Epithelial cell of proximal tubule (primary cell): Measurements from ENCODE around the gene TENT4B. TPM values are rescaled to one million over a fixed set of nuclear protein-coding genes. Genes with fewer than 3 reads are reported as not detected.

ENCODE experiments used
- DNase-seq: peaks from one replicate; pipeline ENCODE4 v3.0.0-alpha.2; 2011; ENCODE audit warnings: low read depth
- H3K4me3 ChIP-seq: 2 replicates; pipeline ENCODE4 v1.5.1; 2011; ENCODE audit warnings: low read depth, mild to moderate bottlenecking, low read length
- total RNA-seq: library from RNA; depleted of rRNA; stranded (reverse); fragments of >200 nt; gene quantifications from 2 replicates; pipeline ENCODE4 v1.2.3, GENCODE V29; 2015
- TF ChIP-seq, protein P1 (sequence below): conservative IDR thresholded peaks from 2 replicates; pipeline ENCODE4 v1.5.1; 2012; ENCODE audit warnings: low read depth, mild to moderate bottlenecking, low read length

TENT4B gene
- total RNA-seq, 1 donor from 2014 or later, result 9.4 TPM

DNA sequence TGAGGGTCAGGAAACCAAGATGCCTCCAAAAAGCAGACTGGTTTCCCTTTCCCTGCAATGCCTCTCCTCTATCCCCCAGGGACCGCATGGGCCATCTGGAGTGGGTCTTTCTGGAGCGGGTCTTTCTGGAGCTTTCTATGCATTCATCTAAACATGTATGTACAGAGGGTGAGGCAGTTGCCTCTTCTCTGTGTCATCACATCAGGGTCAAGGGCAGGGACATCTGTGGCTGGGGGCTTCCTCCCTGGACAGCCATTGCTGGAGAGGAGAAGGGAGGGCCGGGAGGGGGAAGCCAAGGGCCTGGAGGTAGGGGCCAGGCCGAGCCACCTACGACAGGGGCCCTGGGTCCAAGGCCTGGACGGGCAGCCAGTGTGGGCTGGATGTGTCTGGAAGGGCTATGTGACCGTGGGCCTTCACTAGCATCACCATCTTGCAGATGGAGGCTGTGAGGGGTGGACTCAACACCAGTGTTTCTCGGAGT lies 114.1 kb downstream of the TENT4B start:
- H3K4me3 ChIP-seq, result no peak overlapping the region
- no peak for DNase-seq
- TF ChIP-seq, protein P1, sequence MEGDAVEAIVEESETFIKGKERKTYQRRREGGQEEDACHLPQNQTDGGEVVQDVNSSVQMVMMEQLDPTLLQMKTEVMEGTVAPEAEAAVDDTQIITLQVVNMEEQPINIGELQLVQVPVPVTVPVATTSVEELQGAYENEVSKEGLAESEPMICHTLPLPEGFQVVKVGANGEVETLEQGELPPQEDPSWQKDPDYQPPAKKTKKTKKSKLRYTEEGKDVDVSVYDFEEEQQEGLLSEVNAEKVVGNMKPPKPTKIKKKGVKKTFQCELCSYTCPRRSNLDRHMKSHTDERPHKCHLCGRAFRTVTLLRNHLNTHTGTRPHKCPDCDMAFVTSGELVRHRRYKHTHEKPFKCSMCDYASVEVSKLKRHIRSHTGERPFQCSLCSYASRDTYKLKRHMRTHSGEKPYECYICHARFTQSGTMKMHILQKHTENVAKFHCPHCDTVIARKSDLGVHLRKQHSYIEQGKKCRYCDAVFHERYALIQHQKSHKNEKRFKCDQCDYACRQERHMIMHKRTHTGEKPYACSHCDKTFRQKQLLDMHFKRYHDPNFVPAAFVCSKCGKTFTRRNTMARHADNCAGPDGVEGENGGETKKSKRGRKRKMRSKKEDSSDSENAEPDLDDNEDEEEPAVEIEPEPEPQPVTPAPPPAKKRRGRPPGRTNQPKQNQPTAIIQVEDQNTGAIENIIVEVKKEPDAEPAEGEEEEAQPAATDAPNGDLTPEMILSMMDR, result no peak

DNA sequence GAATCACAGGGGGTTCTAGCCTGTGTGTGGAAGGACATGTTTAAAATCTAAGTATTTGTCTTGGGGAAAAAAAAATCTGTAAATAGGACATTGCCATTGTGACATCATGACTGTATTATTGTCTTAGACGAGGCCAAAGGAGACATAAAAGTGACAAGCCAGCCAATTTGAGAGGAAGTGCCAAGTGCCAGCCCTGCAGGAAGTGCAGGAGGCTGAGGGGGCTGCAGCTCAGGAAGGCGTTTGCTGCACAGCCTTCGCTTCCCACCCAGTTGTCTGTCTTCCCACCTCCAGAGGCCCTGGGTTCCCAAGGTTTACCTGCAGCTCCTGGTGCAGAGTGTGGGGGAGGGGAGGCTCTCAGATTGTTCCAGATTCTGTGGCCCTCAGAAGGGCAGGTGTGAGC lies 114.5 kb downstream of the TENT4B start:
- no peak for DNase-seq
- no peak overlapping the region for H3K4me3 ChIP-seq
- TF ChIP-seq, protein P1, result no peak

DNA sequence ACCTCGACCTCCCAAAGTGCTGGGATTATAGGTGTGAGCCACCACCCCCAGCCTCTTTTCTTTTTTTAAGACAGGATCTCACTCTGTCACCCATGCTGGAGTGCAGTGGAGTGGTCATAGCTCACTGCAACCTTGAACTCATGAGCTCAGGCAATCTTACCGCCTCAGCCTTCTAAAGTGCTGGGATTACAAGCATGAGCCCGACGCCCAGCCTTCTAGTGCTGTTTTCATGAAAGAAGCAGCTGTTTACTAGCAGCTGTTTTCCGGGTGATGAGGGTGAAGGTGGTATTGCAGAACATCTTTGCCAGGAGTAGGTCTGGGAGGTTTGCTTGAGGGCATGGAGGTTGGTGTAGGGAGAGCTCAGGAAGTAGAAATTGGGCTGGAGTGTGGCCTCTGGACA lies 115.2 kb downstream of the TENT4B start:
- TF ChIP-seq, protein P1, result no peak
- no peak overlapping the region for H3K4me3 ChIP-seq
- no peak for DNase-seq

DNA sequence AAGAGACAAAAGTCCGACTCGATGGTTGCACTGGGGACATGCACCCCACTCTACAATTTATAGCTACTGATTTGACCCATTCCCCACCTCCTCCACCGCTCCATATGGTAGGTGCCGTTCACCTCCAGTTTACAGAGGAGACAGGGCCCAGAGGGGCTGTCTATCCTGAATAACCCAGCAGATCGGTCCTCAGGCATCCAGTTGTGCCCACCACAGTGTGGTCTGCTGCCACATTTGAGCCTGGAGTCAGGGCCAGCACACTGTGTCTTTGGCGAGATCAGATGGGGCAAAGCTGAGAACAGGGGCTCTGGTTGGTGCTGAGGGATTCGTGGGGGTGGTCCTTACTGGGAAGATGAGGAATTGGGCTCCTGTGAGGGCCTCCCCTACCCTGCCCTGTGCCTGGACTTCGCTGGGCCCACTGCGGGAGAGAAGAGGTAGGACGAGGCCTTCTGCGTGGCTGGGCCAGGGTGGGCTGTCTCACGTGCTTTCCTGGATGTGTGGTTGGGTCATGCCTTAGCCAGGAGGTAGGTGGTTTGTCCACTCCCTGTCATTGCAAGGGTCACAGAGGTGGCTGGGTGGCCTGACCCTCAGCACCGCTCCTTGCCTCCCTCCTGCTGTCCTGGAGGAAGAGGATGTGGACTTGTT lies 116.1 kb downstream of the TENT4B start:
- no peak overlapping the region for H3K4me3 ChIP-seq
- TF ChIP-seq, protein P1, result no peak
- DNase-seq, result no peak

DNA sequence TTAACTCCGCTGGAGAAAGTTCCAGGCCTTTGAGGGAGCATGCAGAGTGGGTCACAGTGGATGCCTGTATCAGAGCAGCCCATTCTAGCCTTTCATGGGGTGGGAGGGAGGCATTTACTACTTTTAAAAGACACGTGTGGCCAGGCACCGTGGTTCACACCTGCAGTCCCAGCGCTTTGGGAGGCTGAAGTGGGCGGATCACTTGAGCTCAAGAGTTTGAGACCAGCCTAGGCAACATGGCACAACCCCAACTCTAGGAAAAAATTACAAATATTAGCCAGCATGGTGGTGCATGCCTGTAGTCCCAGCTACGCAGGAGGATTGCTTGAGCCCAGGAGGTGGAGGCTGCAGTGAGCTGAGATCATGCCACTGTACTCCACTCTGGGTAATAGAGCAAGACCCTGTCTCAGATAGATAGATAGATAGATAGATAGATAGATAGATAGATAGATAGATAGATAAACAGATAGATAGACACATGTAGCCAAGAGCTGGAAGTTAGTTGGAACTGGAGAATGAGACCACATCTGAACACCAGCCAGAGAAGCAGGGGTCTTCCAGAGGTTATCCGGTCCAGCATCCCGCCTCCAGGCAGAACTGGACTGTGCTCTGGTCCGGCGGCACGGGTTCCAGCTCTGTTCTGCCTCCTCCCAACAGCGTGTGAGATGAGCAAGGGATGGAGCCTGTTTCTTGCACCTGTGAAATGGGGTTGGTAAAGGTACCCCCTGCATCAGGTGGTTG lies 116.8 kb downstream of the TENT4B start:
- no peak overlapping the region for H3K4me3 ChIP-seq
- TF ChIP-seq, protein P1, result no peak
- no peak for DNase-seq

DNA sequence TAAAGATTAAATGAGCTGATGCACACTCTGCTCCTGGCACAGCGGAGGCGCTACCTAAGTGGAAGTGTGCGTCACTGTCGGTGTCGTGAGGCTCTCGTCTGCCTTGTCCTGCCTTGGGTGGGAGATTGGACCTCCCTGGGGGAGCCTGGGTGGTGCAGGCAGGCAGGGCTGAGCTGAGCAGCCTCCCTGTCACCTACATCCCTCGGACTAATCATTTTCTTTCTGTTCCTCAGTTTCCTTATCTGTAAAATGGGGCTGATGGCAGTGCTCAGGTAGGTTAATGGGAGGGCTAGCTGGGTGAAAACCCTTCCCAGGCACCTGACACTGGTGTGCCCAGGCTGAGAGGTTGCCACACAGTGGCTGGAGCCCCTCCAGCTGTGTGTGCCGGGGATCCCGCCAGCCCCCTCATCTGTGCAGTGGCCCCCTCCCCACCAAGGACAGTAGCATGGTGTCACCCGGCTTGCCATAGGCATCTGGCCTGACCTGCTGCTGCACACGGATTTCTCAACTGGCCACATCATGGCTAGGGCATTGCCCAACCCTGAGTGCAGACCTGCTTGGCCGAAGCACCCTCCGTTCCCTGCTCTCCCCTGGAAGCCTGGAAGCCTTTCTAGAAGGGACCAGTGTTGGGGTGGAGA lies 117.5 kb downstream of the TENT4B start:
- TF ChIP-seq, protein P1, result no peak
- no peak overlapping the region for H3K4me3 ChIP-seq
- DNase-seq, result no peak
